Heart right ventricle (tissue), 16 donors: ENCODE results near the gene CSNK1A1. TPM values are rescaled to one million over a fixed set of nuclear protein-coding genes. Genes with fewer than 3 reads are reported as not detected.
A peak's percentile ranks its signal among the peaks of the same experiment; 100 is the strongest.

Experiments
- ATAC-seq, 8 donors: fragments of 200-7000 bp; cut with Tn5 transposase; one replicate each; pipeline ENCODE4 v1.9.1; 2020; ENCODE audit warnings: mild to moderate bottlenecking in 8 of 8, moderate library complexity in 8 of 8, moderate number of reproducible peaks in 1 of 8
- DNase-seq, 2 donors: peaks; one replicate each; pipeline ENCODE4 v3.0.0-alpha.2; 2020
- H3K27ac ChIP-seq, 10 donors: fragments of 200-600 bp; sonication (generic) in 2 of 10; one replicate each; pipeline versions ENCODE4 v1.5.0 to v1.8.0; 2020 to 2022; ENCODE audit warnings: mild to moderate bottlenecking in 3 of 10
- H3K27me3 ChIP-seq, 7 donors: fragments of 200-600 bp; one replicate each; pipeline ENCODE4 v1.8.0; 2021 to 2022; ENCODE audit warnings: mild to moderate bottlenecking in 2 of 7
- H3K36me3 ChIP-seq, 9 donors: fragments of 200-600 bp; sonication (generic) in 1 of 9; one replicate each; pipeline versions ENCODE4 v1.5.0 to v1.8.0; 2020 to 2022; ENCODE audit warnings: mild to moderate bottlenecking in 2 of 9
- H3K4me1 ChIP-seq, 9 donors: fragments of 200-600 bp; sonication (generic) in 1 of 9; one replicate each; pipeline versions ENCODE4 v1.5.0 to v1.8.0; 2020 to 2022; ENCODE audit warnings: mild to moderate bottlenecking in 4 of 9
- H3K4me3 ChIP-seq, 10 donors: fragments of 200-600 bp; sonication (generic) in 2 of 10; one replicate each; pipeline versions ENCODE4 v1.5.0 to v1.8.0; 2020 to 2022; ENCODE audit warnings: mild to moderate bottlenecking in 7 of 10, moderate library complexity in 2 of 10
- H3K9me3 ChIP-seq, 11 donors: fragments of 200-600 bp in 10 of 11; sonication (generic) in 2 of 11; one replicate each; pipeline versions ENCODE4 v1.5.0 to v1.8.0; 2013 to 2022; ENCODE audit warnings: mild to moderate bottlenecking in 2 of 11, control low read depth in 1 of 11, moderate library complexity in 1 of 11
- CTCF ChIP-seq, 9 donors: fragments of 200-600 bp; sonication (generic) in 2 of 9; IDR thresholded peaks; one replicate each; pipeline versions ENCODE4 v1.5.0 to v1.8.0; 2021 to 2022; ENCODE audit warnings: antibody characterized with exemption in 9 of 9, mild to moderate bottlenecking in 5 of 9, moderate library complexity in 1 of 9
- WGBS, 2 donors: extraction: QIAGEN DNeasy Blood & Tissue Kit; methylation state at CpG; one replicate each; pipeline ENCODE4 v1.1.7; 2013; ENCODE audit warnings: inconsistent platforms in 1 of 2; 5-methylcytosine and 5-hydroxymethylcytosine counted together
- intact Hi-C, 10 donors: fragments of 100-400 bp; cut with DNase I; formaldehyde crosslinking; loops; one replicate each; pipeline versions ENCODE4 v1.11.1 to v1.14.2; 2022
- polyA plus RNA-seq, 2 donors: library from polyadenylated mRNA; stranded (reverse); fragments of 200-250 nt; gene quantifications; one replicate each; pipeline ENCODE4 v1.2.3, GENCODE V29; 2013
- total RNA-seq, 10 donors: library from RNA; stranded (reverse); fragmentation: NEBNext Ultra II Directional in 3 of 10; extraction: Animal tissue kit (Norgen Biotek cat#: 25700) in 3 of 10; gene quantifications; one replicate each; pipeline versions ENCODE4 v1.2.1 to v1.2.4, GENCODE V29; 2021 to 2023
- donor health status: Arrhythmogenic right ventricular cardiomyopathy.
- donor health status: ischemic (EF 13 %, LVEDD 7.1; RV severe dilation, severe dysfunction).
- donor health status: healthy with polysubstance abuse.
- donor health status: DM: no; HTN: yes; CAD: no.
- donor health status: DM: no; HTN: no; CAD: no.
- donor health status: ischemic (EF 25% LVEDD 6.9; RV normal size, moderate dysfunction).
- donor health status: ischemic (EF 25% LVEDD 5.7; RV mildly dilated, moderate dysfunction).
- donor health status: healthy.
- donor health status: DM: yes; HTN: yes; CAD: no.
- donor health status: Ischemic cardiomyopathy.
- donor health status: ischemic (EF 35%, LVEDD 5.7; RV mildly dilated, moderate dysfunction).
- donor health status: nonischemic (EF 11% LVEDD 7.7; RV severe dilation, severe dysfunction).
- donor health status: DM: yes; HTN: yes; CAD: no.
- donor health status: PGD.
- donor health status: ischemic (EF 29% LVEDD 5.4; RV normal size, mild dysfunction).
- donor health status: nonischemic (EF 23%, LVEDD 6.1; RV moderate dilation, normal function).

CSNK1A1 gene
- total and polyA plus RNA-seq, 12 donors, result 47.9 to 363 (median 212) TPM

- no peak for DNase-seq
- peak in 4 of 8 donors; percentile 14 to 54 (median 32) for ATAC-seq
- Histone ChIP-seq H3K4me3 (no peak overlapping the region), H3K4me1 (peaks cover 0 to 20% (median 15%) of the 10 kb centered on the region in 9 donors), H3K9me3 (no peaks in the 10 kb centered on the region), H3K27ac (no peak overlapping the region), H3K27me3 (no peaks in the 10 kb centered on the region), H3K36me3 (no peaks in the 10 kb centered on the region)
- intact Hi-C loops, result no loop called here
- TF ChIP-seq CTCF (IDR thresholded peaks at IDR 0.05), result no peak
- 76 to 91% methylated on average over 3 of the region's 3 CpGs for WGBS, 2 donors
These were observed 77.0 kb downstream of the CSNK1A1 start for GRCh38 chr5:149474198-149474597.

GRCh38 chr5:149473441-149473840 is 77.8 kb downstream of the CSNK1A1 start:
- WGBS, 2 donors, result 90 to 97% methylated on average over 7 of the region's 7 CpGs
- Histone ChIP-seq H3K9me3 (no peaks in the 10 kb centered on the region), H3K4me3 (no peak overlapping the region), H3K4me1 (peaks cover 0 to 20% (median 15%) of the 10 kb centered on the region in 9 donors), H3K27ac (no peak overlapping the region), H3K36me3 (no peaks in the 10 kb centered on the region), H3K27me3 (no peaks in the 10 kb centered on the region)
- no peak for TF ChIP-seq CTCF (IDR thresholded peaks at IDR 0.05)
- DNase-seq, result no peak
- ATAC-seq, result no peak
- intact Hi-C loops, result no loop called here

GRCh38 chr5:149472399-149472798 is 78.8 kb downstream of the CSNK1A1 start:
- H3K27me3 ChIP-seq, result no peaks in the 10 kb centered on the region
- H3K9me3 ChIP-seq, result no peaks in the 10 kb centered on the region
- H3K4me3 ChIP-seq, result no peak overlapping the region
- TF ChIP-seq CTCF (IDR thresholded peaks at IDR 0.05), result no peak
- no peaks in the 10 kb centered on the region for H3K36me3 ChIP-seq
- peak overlapping the region in 2 of 10 donors; percentile 38 to 69 for H3K27ac ChIP-seq
- intact Hi-C loops, result no loop called here
- WGBS, 2 donors, result 95% methylated on average over 7 of the region's 7 CpGs
- ATAC-seq, result no peak
- H3K4me1 ChIP-seq, result peaks cover 0 to 20% (median 15%) of the 10 kb centered on the region in 9 donors
- DNase-seq, result no peak

- peak overlapping the region in 7 of 10 donors; percentile 26 to 69 (median 38) for H3K27ac ChIP-seq
- no peaks in the 10 kb centered on the region for H3K9me3 ChIP-seq
- DNase-seq (no peak), ATAC-seq (peak; percentile 35 to 83 (median 68))
- no peaks in the 10 kb centered on the region for H3K36me3 ChIP-seq
- H3K4me3 ChIP-seq, result no peak overlapping the region
- H3K4me1 ChIP-seq, result peaks cover 0 to 20% (median 15%) of the 10 kb centered on the region in 9 donors
- WGBS, 2 donors, result 53 to 72% methylated on average over 15 of the region's 15 CpGs
- TF ChIP-seq CTCF (IDR thresholded peaks at IDR 0.05), result no peak
- H3K27me3 ChIP-seq, result no peaks in the 10 kb centered on the region
- intact Hi-C loops, result no loop called here
These were observed 79.6 kb downstream of the CSNK1A1 start for GRCh38 chr5:149471406-149472183.
